ENCODE measurements around the gene TRPM1. TPM values are rescaled to one million over a fixed set of nuclear protein-coding genes. Genes with fewer than 3 reads are reported as not detected.

Gene TRPM1
- total RNA-seq, 6 experiments from 2014 or later: not detected

GRCh38 chr15:30969724-30970123 is 131.8 kb downstream of the TRPM1 start:
- peaks cover 0 to 45% (median 16%) of the 10 kb centered on the region in 4 donors for H3K36me3 ChIP-seq
- H3K9me3 ChIP-seq: no peaks in the 10 kb centered on the region
- ATAC-seq: no peak
- H3K27me3 ChIP-seq: no peaks in the 10 kb centered on the region
- WGBS (ENCODE audit: insufficient coverage, low coverage, low lambda C conversion rate, missing lambda C conversion rate): 96% methylated on average over 2 of the region's 2 CpGs
- no peak overlapping the region for H3K4me3 ChIP-seq
- H3K27ac ChIP-seq: no peak overlapping the region
- TF ChIP-seq CTCF (IDR thresholded peaks at IDR 0.05): no peak
- no peak for TF ChIP-seq POLR2A (IDR thresholded peaks at IDR 0.05)
- DNase-seq: no peak
- intact Hi-C loops (cut with DNase I): loop anchor here in 1 of 2 donors (10.0 kb wide), 2 partner anchors 55 to 165 kb away; no protein-coding TSS in a partner anchor
- H3K4me1 ChIP-seq: peaks cover 0 to 18% (median 0%) of the 10 kb centered on the region in 4 donors

DNA sequence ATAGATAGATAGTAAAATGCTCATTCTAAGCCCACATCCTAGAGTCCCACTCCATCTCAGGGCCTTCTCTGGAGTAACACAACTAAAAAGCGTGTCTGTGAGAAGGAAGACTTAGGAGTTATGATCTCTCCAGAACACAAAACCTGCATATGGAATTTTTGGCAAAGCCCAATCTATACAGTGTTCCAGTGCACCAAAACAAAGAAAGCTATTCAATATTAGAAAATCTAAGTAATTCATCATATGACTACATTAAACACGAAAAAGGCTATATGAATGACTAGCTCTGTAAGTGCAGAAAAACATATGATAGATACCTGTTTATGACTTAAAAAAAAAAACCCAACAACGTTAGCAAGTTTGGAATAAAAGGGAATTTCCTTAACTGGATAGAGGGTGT is 137.8 kb downstream of the TRPM1 start:
- intact Hi-C loops (cut with DNase I): loop anchor here in 1 of 2 donors (10.0 kb wide), 1 partner anchor 49 kb away; no protein-coding TSS in a partner anchor

DNA sequence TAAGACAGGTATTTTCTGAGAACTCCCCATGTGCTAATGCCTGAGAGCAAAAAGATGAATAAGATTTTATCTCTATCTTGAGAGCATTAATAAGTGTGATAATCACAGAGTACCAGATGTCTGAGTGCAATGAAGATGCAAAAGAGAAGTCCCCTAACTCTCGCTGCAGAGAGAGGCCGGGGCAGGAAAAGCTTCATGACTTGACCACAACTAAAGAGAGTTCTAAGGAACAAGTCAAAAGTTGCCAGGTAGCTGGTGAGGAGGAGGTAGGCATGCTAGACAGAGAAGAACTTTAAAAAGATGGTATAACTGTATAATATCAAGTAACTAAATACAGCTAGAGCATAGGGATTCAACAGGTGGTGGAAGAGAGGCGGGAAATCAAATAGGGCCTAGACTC is 138.9 kb downstream of the TRPM1 start:
- Histone ChIP-seq H3K4me1 (peaks cover 0 to 1% (median 0%) of the 10 kb centered on the region in 4 donors), H3K36me3 (peaks cover 0 to 70% (median 19%) of the 10 kb centered on the region in 4 donors), H3K9me3 (no peaks in the 10 kb centered on the region), H3K4me3 (no peak overlapping the region), H3K27ac (no peak overlapping the region), H3K27me3 (no peaks in the 10 kb centered on the region)
- no peak for TF ChIP-seq POLR2A (IDR thresholded peaks at IDR 0.05)
- no peak for TF ChIP-seq CTCF (IDR thresholded peaks at IDR 0.05)
- intact Hi-C loops (cut with DNase I): loop anchor here in 1 of 2 donors (10.0 kb wide), 1 partner anchor 48 kb away; no protein-coding TSS in a partner anchor
- ATAC-seq (no peak), DNase-seq (no peak)
- WGBS (ENCODE audit: insufficient coverage, low coverage, low lambda C conversion rate, missing lambda C conversion rate): 97% methylated on average over 3 of the region's 3 CpGs

More for the DNA sequence above, 137.8 kb downstream of the TRPM1 start:
- TF ChIP-seq POLR2A (IDR thresholded peaks at IDR 0.05): no peak
- no peak for TF ChIP-seq CTCF (IDR thresholded peaks at IDR 0.05)
- no peak overlapping the region for H3K27ac ChIP-seq
- WGBS (ENCODE audit: insufficient coverage, low coverage, low lambda C conversion rate, missing lambda C conversion rate): 75% methylated on average over 3 of the region's 3 CpGs
- DNase-seq (no peak), ATAC-seq (no peak)
- H3K4me3 ChIP-seq: no peak overlapping the region
- H3K36me3 ChIP-seq: peaks cover 0 to 60% (median 12%) of the 10 kb centered on the region in 4 donors
- peaks cover 0 to 6% (median 0%) of the 10 kb centered on the region in 4 donors for H3K4me1 ChIP-seq
- H3K9me3 ChIP-seq: no peaks in the 10 kb centered on the region
- H3K27me3 ChIP-seq: no peaks in the 10 kb centered on the region

- Histone ChIP-seq H3K4me3 (no peak overlapping the region), H3K9me3 (no peaks in the 10 kb centered on the region), H3K27me3 (no peaks in the 10 kb centered on the region), H3K36me3 (peaks cover 0 to 74% (median 20%) of the 10 kb centered on the region in 4 donors), H3K4me1 (no peaks in the 10 kb centered on the region), H3K27ac (no peak overlapping the region)
- intact Hi-C loops (cut with DNase I): loop anchor here in 1 of 2 donors (10.0 kb wide), 1 partner anchor 47 kb away; no protein-coding TSS in a partner anchor
- DNase-seq (no peak), ATAC-seq (no peak)
- no peak for TF ChIP-seq CTCF (IDR thresholded peaks at IDR 0.05)
- no peak for TF ChIP-seq POLR2A (IDR thresholded peaks at IDR 0.05)
Observed at GRCh38 chr15:30962079-30962478, 139.4 kb downstream of the TRPM1 start.
